Kidney epithelial cell (primary cell): Measurements from ENCODE around the gene C13orf46. TPM values are rescaled to one million over a fixed set of nuclear protein-coding genes. Genes with fewer than 3 reads are reported as not detected.
"Not testable (repeated sequence)": the region's sequence is repeated elsewhere in the genome, so short reads cannot be mapped to it uniquely, and the experiment has no call there.

Experiments
- DNase-seq: peaks from one replicate; pipeline ENCODE4 v3.0.0-alpha.2; 2010; ENCODE audit warnings: low read depth
- H3K27me3 ChIP-seq: 2 replicates; pipeline ENCODE4 v1.6.0; 2011; ENCODE audit warnings: low read length; ENCODE audit not compliant: control insufficient read depth, insufficient read depth
- H3K36me3 ChIP-seq: 2 replicates; pipeline ENCODE4 v1.5.1; 2011; ENCODE audit warnings: low read length; ENCODE audit not compliant: control insufficient read depth, insufficient read depth
- H3K4me3 ChIP-seq: 2 replicates; pipeline ENCODE4 v1.5.1; 2011; ENCODE audit warnings: low read depth, mild to moderate bottlenecking, control low read depth, low read length
- total RNA-seq: library from RNA; depleted of rRNA; stranded (reverse); fragments of >200 nt; gene quantifications from 2 replicates; pipeline ENCODE4 v1.2.3, GENCODE V29; 2015
- TF ChIP-seq, protein P1 (sequence below): IDR thresholded peaks from 2 replicates; pipeline ENCODE4 v1.5.1; 2011; ENCODE audit warnings: mild to moderate bottlenecking, moderate library complexity, low read length, control low read depth, inconsistent platforms; ENCODE audit not compliant: insufficient read depth, poor library complexity, severe bottlenecking

Gene C13orf46
- total RNA-seq, 1 donor from 2014 or later: 0.04 TPM

DNA sequence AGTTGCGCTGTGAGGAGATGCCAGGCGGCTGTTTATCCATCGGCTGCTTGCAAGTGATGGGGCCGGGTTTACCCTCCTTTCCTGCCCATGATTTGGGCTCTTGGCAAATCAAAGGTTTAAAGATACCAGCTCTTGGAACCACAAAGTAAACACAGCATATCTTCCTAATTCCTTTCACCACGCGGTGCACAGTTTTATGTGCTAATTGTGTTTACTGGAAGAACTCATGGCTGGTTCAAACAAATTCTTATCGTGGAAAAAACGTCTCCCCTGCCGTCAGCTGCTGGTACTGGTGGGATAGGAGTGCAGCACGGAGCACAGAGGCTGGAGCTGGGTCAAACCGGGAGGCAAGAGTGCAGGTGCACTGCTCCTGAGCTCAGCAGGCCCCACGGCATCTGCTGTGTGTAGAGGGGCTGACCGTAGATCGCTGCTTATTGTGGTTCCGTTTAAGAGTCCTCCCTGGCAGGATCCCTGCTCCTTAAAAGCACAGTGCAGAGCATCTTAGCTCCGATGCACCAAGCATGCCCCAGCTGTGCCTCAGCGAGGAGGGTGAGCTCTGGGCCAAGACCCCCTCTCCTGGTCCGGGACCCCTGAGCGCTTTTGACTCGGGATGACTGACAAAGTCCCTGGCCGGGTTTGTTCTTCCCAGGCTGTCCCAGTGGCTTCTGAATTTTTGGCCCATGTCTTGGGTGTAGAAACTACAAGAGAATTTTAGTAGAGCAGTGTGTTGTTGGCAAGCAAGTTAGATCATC lies 58.7 kb downstream of the C13orf46 start:
- Histone ChIP-seq H3K4me3 (no peak overlapping the region), H3K27me3 (no peaks in the 10 kb centered on the region), H3K36me3 (no peaks in the 10 kb centered on the region)
- TF ChIP-seq, protein P1, sequence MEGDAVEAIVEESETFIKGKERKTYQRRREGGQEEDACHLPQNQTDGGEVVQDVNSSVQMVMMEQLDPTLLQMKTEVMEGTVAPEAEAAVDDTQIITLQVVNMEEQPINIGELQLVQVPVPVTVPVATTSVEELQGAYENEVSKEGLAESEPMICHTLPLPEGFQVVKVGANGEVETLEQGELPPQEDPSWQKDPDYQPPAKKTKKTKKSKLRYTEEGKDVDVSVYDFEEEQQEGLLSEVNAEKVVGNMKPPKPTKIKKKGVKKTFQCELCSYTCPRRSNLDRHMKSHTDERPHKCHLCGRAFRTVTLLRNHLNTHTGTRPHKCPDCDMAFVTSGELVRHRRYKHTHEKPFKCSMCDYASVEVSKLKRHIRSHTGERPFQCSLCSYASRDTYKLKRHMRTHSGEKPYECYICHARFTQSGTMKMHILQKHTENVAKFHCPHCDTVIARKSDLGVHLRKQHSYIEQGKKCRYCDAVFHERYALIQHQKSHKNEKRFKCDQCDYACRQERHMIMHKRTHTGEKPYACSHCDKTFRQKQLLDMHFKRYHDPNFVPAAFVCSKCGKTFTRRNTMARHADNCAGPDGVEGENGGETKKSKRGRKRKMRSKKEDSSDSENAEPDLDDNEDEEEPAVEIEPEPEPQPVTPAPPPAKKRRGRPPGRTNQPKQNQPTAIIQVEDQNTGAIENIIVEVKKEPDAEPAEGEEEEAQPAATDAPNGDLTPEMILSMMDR: no peak
- no peak for DNase-seq

DNA sequence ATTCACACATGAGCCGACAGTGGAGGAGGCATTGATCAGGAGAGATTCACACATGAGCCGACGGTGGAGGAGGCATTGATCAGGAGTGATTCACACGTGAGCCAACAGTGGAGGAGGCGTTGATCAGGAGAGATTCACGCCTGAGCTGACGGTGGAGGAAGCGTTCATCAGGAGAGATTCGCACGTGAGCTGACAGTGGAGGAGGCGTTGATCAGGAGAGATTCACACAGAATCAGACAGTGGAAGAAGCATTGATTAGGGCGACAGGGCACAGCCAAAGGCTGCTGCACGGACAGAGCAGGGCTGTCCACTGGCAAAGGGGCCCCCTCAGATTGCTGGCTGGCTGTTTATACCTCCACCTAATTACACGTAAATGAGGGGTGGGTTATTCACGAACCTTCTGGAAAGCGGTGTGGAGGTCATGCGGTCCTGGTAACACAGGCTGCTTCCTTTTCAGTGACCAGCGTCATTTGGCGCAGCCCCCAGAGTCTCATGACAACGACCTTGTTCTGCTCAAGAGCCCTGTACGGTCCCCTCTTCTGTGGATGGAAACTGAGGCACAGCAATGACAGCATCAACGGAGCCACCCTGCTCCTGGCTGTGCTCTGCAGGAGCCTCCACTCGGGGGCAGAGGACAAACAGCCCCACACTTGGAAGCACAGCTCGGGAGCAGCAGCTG lies 59.4 kb downstream of the C13orf46 start:
- no peak for DNase-seq
- H3K36me3 ChIP-seq: no peaks in the 10 kb centered on the region
- no peaks in the 10 kb centered on the region for H3K27me3 ChIP-seq
- no peak overlapping the region for H3K4me3 ChIP-seq
- TF ChIP-seq, protein P1: no peak

DNA sequence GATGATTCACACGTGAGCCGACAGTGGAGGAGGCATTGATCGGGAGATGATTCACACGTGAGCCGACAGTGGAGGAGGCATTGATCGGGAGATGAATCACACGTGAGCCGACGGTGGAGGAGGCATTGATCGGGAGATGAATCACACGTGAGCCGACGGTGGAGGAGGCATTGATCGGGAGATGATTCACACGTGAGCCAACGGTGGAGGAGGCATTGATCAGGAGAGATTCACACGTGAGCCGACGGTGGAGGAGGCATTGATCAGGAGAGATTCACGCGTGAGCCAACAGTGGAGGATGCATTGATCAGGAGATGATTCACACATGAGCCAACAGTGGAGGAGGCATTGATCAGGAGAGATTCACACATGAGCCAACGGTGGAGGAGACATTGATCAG lies 60.0 kb downstream of the C13orf46 start:
- DNase-seq, H3K27me3 ChIP-seq, H3K36me3 ChIP-seq, H3K4me3 ChIP-seq: not testable (repeated sequence)

DNA sequence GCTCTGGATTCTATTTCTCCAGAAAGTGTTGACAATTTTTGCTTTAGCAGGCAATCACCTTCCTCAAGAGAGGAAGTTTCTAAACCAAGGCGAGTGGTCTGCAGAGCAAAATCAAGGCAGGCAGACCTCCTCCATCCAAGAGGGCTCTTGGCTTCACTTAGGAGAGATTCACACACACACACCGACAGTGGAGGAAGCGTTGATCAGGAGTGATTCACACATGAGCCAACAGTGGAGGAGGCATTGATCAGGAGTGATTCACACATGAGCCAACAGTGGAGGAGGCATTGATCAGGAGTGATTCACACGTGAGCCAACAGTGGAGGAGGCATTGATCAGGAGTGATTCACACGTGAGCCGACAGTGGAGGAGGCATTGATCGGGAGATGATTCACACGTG lies 60.5 kb downstream of the C13orf46 start:
- H3K4me3 ChIP-seq, DNase-seq: not testable (repeated sequence)

DNA sequence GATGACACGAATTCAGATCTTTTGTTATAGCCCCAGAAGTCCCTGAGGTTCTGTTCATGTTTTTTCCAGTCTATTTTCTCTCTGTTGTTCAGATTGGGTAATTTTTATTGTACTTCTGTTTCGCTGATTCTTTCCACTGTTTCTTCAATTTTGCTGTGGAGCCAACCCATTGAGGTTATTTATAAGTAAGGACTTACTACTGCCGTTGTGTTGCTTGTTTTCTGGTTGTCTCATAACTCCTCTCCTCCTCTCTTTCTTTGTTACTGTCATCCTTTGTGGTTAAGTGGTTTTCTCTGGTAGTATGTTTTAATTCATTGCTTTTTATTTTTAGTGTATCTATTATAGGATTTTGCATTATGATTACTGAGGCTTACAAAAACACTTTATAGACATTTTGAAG lies 61.3 kb downstream of the C13orf46 start:
- TF ChIP-seq, protein P1: no peak
- Histone ChIP-seq H3K4me3 (no peak overlapping the region), H3K36me3 (no peaks in the 10 kb centered on the region), H3K27me3 (no peaks in the 10 kb centered on the region)
- DNase-seq: no peak

More for the DNA sequence above, 60.5 kb downstream of the C13orf46 start:
- H3K36me3 ChIP-seq, H3K27me3 ChIP-seq: not testable (repeated sequence)

DNA sequence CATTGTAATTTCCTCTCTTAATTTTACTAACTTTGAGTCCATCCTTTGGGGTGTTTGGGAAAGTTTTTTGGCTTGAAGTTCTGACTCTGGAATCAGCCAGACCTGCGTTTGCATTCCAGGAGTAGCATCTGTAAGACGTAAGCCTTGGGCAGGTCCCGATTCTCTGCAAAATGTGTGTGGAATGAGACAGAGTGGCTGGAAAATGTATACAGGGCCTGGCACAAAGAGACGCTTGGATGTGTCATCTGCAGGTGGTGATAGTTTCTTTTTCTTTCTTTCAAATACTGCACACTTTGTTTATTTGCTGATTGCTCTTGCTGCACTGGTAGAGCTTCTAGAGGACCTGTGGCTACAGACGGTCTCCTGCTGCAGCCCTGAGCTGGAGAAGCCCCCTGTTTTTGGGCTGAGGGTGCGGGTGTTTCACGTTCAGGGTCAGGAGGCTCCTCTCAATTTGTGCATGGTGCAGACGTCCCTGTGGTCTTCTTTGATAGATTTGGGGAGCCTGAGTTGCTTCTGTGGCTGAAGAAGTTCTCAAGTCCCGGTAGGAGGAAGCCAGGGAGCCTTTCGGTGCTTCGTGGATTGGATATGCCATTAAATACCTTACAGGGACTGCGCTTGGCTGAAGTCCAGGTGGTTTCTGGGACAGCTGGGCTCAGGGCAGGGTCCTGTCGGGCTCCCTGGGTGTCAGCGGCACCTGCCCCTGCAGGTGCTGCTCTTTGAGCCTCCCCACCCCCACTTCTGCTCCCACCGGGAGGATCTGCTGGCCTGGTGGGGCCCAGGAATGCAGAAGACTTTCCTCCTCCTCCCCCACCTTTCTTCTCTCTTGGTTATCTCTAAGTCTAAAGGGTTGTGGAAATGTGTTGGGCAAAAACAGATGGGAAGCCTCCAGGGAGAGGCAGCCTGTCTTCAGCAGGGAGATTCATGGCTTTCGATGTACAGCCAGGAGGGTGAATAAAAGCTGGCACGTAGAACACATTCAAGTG lies 66.0 kb downstream of the C13orf46 start:
- no peaks in the 10 kb centered on the region for H3K27me3 ChIP-seq
- no peak overlapping the region for H3K4me3 ChIP-seq
- no peaks in the 10 kb centered on the region for H3K36me3 ChIP-seq
- DNase-seq: peak; percentile 35
- TF ChIP-seq, protein P1: no peak
